HL-60 (cell line): Measurements from ENCODE around the gene B9D1.

ENCODE experiments used
- CTCF ChIP-seq: IDR thresholded peaks from one replicate; pipeline ENCODE4 v1.5.1; 2011; ENCODE audit warnings: low read length, control low read depth, inconsistent platforms; ENCODE audit not compliant: insufficient read depth
- POLR2AphosphoS5 ChIP-seq: IDR thresholded peaks from 2 replicates; pipeline ENCODE4 v1.6.1; 2012; ENCODE audit warnings: low read depth
- TF ChIP-seq, protein P1 (sequence below): IDR thresholded peaks from 2 replicates; pipeline ENCODE4 v1.6.1; 2012; ENCODE audit warnings: low read depth; ENCODE audit not compliant: insufficient replicate concordance

DNA sequence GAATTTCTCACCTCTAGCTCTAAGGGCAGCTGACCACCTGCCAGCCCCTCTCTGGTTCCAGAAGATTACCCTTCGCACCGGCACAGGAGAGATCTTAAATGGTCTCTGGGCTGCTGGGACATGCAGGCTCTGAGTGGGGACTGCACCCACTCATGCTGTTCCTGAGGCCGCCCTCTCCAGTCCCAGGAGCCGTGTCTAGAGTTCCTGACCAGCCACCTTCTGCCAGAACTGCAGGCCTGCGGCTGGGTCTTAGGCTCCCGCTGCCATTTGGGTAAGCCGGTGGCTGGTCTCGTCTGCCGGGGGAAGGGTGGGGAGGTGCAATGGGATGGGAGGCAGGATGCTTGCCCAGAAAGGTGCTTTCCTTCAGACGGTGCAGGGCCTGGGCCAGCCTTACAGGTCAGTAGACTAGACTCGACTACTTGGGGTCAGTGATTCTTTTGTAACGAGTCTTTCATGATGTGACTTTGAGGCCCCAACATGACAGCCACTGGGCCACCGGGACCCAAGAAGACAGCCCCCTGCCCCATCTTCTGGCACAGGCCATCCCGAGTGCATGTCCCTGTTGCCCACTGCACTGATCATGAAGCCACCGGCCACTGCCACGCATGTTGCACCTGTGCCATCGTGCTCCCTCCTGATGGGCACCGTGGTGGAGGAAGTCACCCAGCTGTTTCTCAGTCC lies 26.4 kb downstream of the B9D1 start:
- TF ChIP-seq CTCF (no peak), POLR2AphosphoS5 (no peak)
- TF ChIP-seq, protein P1, sequence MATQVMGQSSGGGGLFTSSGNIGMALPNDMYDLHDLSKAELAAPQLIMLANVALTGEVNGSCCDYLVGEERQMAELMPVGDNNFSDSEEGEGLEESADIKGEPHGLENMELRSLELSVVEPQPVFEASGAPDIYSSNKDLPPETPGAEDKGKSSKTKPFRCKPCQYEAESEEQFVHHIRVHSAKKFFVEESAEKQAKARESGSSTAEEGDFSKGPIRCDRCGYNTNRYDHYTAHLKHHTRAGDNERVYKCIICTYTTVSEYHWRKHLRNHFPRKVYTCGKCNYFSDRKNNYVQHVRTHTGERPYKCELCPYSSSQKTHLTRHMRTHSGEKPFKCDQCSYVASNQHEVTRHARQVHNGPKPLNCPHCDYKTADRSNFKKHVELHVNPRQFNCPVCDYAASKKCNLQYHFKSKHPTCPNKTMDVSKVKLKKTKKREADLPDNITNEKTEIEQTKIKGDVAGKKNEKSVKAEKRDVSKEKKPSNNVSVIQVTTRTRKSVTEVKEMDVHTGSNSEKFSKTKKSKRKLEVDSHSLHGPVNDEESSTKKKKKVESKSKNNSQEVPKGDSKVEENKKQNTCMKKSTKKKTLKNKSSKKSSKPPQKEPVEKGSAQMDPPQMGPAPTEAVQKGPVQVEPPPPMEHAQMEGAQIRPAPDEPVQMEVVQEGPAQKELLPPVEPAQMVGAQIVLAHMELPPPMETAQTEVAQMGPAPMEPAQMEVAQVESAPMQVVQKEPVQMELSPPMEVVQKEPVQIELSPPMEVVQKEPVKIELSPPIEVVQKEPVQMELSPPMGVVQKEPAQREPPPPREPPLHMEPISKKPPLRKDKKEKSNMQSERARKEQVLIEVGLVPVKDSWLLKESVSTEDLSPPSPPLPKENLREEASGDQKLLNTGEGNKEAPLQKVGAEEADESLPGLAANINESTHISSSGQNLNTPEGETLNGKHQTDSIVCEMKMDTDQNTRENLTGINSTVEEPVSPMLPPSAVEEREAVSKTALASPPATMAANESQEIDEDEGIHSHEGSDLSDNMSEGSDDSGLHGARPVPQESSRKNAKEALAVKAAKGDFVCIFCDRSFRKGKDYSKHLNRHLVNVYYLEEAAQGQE: no peak
